KMS-11 (cell line): Measurements from ENCODE around the gene C16orf74.
A peak's percentile ranks its signal among the peaks of the same experiment; 100 is the strongest.

Source experiments
- H2AFZ ChIP-seq: fragments of 200-600 bp; sonication (generic); 2 replicates; pipeline ENCODE4 v1.6.1; 2016; ENCODE audit warnings: antibody characterized with exemption, mixed run types, low read depth
- H3K27ac ChIP-seq: fragments of 200-600 bp; sonication (generic); 2 replicates; pipeline ENCODE4 v1.6.1; 2016; ENCODE audit warnings: mild to moderate bottlenecking, mixed run types
- H3K27me3 ChIP-seq: fragments of 200-600 bp; sonication (generic); 2 replicates; pipeline ENCODE4 v1.6.1; 2017; ENCODE audit warnings: mild to moderate bottlenecking, low read depth, mixed run types, moderate library complexity; ENCODE audit not compliant: insufficient read depth
- H3K36me3 ChIP-seq: fragments of 200-600 bp; sonication (generic); 2 replicates; pipeline ENCODE4 v1.6.1; 2017; ENCODE audit warnings: mild to moderate bottlenecking, mixed run types; ENCODE audit not compliant: insufficient read depth
- H3K4me1 ChIP-seq: fragments of 200-600 bp; sonication (generic); 2 replicates; pipeline ENCODE4 v1.6.1; 2016; ENCODE audit warnings: mild to moderate bottlenecking, low read depth, mixed run types; ENCODE audit not compliant: poor library complexity, severe bottlenecking
- H3K4me2 ChIP-seq: fragments of 200-600 bp; sonication (generic); 2 replicates; pipeline ENCODE4 v1.7.0; 2016; ENCODE audit warnings: mild to moderate bottlenecking, mixed run types
- H3K4me3 ChIP-seq: fragments of 200-600 bp; sonication (generic); IDR thresholded peaks from 2 replicates; pipeline ENCODE4 v1.6.1; 2017; ENCODE audit warnings: low read depth, low read length, mixed read lengths; ENCODE audit not compliant: insufficient read depth
- H3K79me2 ChIP-seq: fragments of 200-600 bp; sonication (generic); 2 replicates; pipeline ENCODE4 v1.6.1; 2016; ENCODE audit warnings: low read depth, mixed run types; ENCODE audit not compliant: insufficient read depth
- H3K9ac ChIP-seq: fragments of 200-600 bp; sonication (generic); 2 replicates; pipeline ENCODE4 v1.6.1; 2016; ENCODE audit warnings: mild to moderate bottlenecking, mixed run types
- H4K20me1 ChIP-seq: fragments of 200-600 bp; sonication (generic); 2 replicates; pipeline ENCODE4 v1.6.1; 2016; ENCODE audit warnings: mild to moderate bottlenecking, mixed run types; ENCODE audit not compliant: insufficient read depth
- TF ChIP-seq, protein P1 (sequence below): fragments of 200-600 bp; sonication (generic); conservative IDR thresholded peaks from 2 replicates; pipeline ENCODE4 v1.6.1; 2017; ENCODE audit warnings: low read depth, mild to moderate bottlenecking, antibody characterized with exemption, low read length, moderate library complexity, mixed read lengths

Gene C16orf74

DNA sequence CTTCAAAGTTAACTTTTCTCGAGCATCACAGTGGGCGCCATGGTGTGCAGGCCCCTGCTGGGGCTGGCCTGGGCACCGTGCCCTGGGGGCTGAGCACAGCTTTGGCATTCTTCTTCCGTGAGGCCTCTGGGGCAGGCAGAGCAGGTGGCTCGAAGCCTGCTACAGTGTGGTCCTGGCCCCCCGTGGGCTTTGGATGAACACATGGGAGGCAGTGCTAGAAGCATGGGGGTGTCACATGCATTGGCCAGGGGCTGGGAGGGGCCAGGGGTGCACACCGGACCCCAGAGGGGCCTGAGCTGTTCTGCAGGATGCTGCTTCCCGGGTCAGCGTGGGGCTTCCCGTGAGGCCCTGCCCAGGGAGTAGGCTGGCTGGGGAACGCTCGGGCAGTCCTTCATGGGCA is 12.1 kb upstream of the C16orf74 start:
- H3K27ac ChIP-seq: no peak overlapping the region
- no peaks in the 10 kb centered on the region for H4K20me1 ChIP-seq
- H2AFZ ChIP-seq: no peak overlapping the region
- TF ChIP-seq, protein P1, sequence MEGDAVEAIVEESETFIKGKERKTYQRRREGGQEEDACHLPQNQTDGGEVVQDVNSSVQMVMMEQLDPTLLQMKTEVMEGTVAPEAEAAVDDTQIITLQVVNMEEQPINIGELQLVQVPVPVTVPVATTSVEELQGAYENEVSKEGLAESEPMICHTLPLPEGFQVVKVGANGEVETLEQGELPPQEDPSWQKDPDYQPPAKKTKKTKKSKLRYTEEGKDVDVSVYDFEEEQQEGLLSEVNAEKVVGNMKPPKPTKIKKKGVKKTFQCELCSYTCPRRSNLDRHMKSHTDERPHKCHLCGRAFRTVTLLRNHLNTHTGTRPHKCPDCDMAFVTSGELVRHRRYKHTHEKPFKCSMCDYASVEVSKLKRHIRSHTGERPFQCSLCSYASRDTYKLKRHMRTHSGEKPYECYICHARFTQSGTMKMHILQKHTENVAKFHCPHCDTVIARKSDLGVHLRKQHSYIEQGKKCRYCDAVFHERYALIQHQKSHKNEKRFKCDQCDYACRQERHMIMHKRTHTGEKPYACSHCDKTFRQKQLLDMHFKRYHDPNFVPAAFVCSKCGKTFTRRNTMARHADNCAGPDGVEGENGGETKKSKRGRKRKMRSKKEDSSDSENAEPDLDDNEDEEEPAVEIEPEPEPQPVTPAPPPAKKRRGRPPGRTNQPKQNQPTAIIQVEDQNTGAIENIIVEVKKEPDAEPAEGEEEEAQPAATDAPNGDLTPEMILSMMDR: no peak
- no peaks in the 10 kb centered on the region for H3K36me3 ChIP-seq
- peaks cover 58% of the 10 kb centered on the region for H3K27me3 ChIP-seq
- no peak overlapping the region for H3K9ac ChIP-seq
- H3K4me1 ChIP-seq: no peaks in the 10 kb centered on the region
- H3K4me2 ChIP-seq: no peak overlapping the region
- H3K79me2 ChIP-seq: no peaks in the 10 kb centered on the region
- H3K4me3 ChIP-seq: no peak overlapping the region

DNA sequence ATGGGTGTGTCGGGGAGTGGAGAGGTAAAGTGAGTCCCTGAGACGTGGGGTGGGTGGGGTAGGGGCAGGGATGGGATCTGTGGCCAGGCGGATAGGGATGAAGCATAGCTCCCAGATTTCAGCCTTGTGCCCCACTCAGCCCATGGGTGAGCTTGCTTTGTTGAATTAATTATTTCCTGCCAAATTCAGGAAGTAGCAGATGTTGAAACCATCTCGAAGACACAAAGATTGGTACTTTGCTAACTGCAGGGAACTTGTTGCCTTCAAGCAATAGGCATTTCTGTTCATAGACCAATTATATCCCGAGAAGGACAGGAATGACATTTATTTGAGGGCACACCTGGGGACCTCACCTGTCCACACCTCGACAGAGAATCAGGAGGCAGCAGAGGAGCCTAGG is 11.0 kb upstream of the C16orf74 start:
- Histone ChIP-seq H3K4me2 (no peak overlapping the region), H3K27ac (no peak overlapping the region), H3K27me3 (peaks cover 59% of the 10 kb centered on the region), H3K4me3 (no peak overlapping the region), H3K36me3 (no peaks in the 10 kb centered on the region), H3K79me2 (no peaks in the 10 kb centered on the region), H4K20me1 (no peaks in the 10 kb centered on the region), H2AFZ (no peak overlapping the region), H3K9ac (no peak overlapping the region), H3K4me1 (peaks cover 3% of the 10 kb centered on the region)
- TF ChIP-seq, protein P1: no peak

DNA sequence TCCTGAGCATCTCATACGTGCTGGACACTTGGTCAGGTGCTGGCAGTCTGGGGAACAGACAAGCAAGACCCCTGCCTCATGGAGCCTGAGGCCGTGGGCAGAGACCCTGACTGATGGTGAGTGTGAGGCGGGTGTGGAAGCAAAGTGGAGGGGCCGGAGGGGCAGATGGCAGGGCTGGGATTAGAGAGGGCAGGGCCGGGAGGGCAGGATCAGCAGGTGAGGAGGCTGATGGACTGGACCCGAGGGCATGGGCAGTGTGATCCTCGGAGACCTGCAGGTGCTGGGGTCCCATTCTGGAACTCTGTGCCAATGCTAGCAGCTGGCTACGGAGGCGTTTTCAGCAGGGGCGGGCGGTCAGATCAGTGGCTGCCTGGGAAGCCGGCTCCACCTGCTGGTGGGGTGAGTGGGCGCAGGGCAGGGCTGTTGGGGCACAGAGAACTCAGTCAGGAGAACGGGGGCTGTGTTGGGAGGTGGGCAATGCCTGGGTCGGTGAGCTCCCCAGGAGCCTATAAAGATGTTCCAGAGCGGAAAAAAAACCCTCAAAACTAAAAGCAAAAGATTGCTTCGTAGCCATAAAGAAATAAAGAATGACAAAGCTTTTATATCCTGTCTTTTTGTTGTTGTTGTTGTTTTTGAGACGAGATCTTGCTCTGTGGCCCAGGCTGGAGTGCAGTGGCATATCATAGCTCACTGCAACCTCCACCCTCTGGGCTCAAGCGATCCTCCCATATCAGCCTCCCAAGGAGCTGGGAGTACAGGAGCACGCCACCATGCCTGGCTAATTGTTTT is 8.9 kb upstream of the C16orf74 start:
- no peak overlapping the region for H3K4me2 ChIP-seq
- H2AFZ ChIP-seq: no peak overlapping the region
- peaks cover 67% of the 10 kb centered on the region for H3K27me3 ChIP-seq
- no peaks in the 10 kb centered on the region for H3K79me2 ChIP-seq
- H3K9ac ChIP-seq: no peak overlapping the region
- peaks cover 3% of the 10 kb centered on the region for H3K4me1 ChIP-seq
- H3K4me3 ChIP-seq: no peak overlapping the region
- H3K27ac ChIP-seq: no peak overlapping the region
- TF ChIP-seq, protein P1: peak; percentile 39; the same call in 1 of the 2 replicates
- no peaks in the 10 kb centered on the region for H3K36me3 ChIP-seq
- H4K20me1 ChIP-seq: no peaks in the 10 kb centered on the region

DNA sequence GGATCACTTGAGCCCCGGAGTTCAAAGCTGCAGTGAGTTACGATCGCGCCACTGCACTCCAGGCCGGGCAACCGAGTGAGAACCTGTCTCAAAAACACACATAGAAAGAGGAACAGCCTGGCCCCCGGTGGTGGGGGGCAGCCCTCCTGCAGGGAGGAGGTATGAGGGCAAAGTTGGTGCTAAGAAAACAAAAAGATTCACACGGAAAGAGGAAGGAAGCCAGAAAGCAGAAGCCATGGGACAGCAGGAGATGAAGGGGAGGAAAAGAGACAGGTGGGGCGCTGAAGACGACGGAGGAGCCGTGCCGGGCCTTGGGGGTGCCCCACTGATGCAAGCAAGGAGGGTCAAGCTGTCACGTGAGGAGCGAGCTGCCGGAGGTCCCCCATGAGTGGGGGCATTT is 8.2 kb upstream of the C16orf74 start:
- Histone ChIP-seq H3K79me2 (no peaks in the 10 kb centered on the region), H3K27me3 (peaks cover 68% of the 10 kb centered on the region), H3K36me3 (no peaks in the 10 kb centered on the region), H4K20me1 (no peaks in the 10 kb centered on the region), H2AFZ (no peak overlapping the region), H3K27ac (no peak overlapping the region), H3K9ac (no peak overlapping the region), H3K4me1 (peaks cover 3% of the 10 kb centered on the region), H3K4me3 (no peak overlapping the region), H3K4me2 (no peak overlapping the region)
- TF ChIP-seq, protein P1: no peak
